T-cell (primary cell): Measurements from ENCODE around the gene TFE3. TPM values are rescaled to one million over a fixed set of nuclear protein-coding genes. Genes with fewer than 3 reads are reported as not detected.

Experiments
- ATAC-seq, 4 experiments: fragments of 200-7000 bp in 3 of 4; fragments of 150-1000 bp in 1 of 4; cut with Tn5 transposase; replicated peaks in 1 of 4; 1 replicate in 3 of 4; 2 replicates in 1 of 4; pipeline ENCODE4 v1.10.0; 2021; ENCODE audit warnings: moderate library complexity in 3 of 4, mild to moderate bottlenecking in 2 of 4, moderate number of reproducible peaks in 1 of 4
- CTCF ChIA-PET, 2 donors: fragments of 300-600 bp; sonication (Branson Sonifier 250); formaldehyde crosslinking; loops; one replicate each; lab custom pipeline; 2022; ENCODE audit warnings: antibody characterized with exemption in 2 of 2; lab: Charles Lee
- POLR2A ChIA-PET, 2 donors: fragments of 300-600 bp; sonication (Branson Sonifier 250); formaldehyde crosslinking; loops; one replicate each; lab custom pipeline; 2022; ENCODE audit warnings: antibody characterized with exemption in 2 of 2; lab: Charles Lee
- DNase-seq, 35 experiments: peaks; one replicate each; pipeline versions ENCODE4 v3.0.0 to v3.0.0-alpha.2; 2013 to 2023
- H3K27ac ChIP-seq: one replicate; pipeline ENCODE4 v1.5.1; 2013; ENCODE audit warnings: low read length
- H3K27me3 ChIP-seq, 2 experiments: replicated peaks in 1 of 2; 1 replicate in 1 of 2; 2 replicates in 1 of 2; pipeline versions ENCODE4 v1.6.1 to v1.7.0; 2013; ENCODE audit warnings: low read length in 1 of 2, mixed read lengths in 1 of 2; ENCODE audit not compliant: control insufficient read depth in 2 of 2, insufficient read depth in 2 of 2; ENCODE audit errors: extremely low read depth in 1 of 2
- H3K36me3 ChIP-seq, 2 donors: 1 replicate in 1 of 2; 2 replicates in 1 of 2; pipeline versions ENCODE4 v1.6.1 to v1.7.0; 2013; ENCODE audit warnings: low read length in 1 of 2; ENCODE audit not compliant: control insufficient read depth in 2 of 2, insufficient read depth in 1 of 2; ENCODE audit errors: extremely low read depth in 1 of 2
- H3K4me1 ChIP-seq, 2 experiments: 1 replicate in 1 of 2; 2 replicates in 1 of 2; pipeline versions ENCODE4 v1.6.1 to v1.7.0; 2013; ENCODE audit warnings: low read length in 2 of 2, mixed read lengths in 1 of 2; ENCODE audit not compliant: insufficient read depth in 2 of 2, control insufficient read depth in 1 of 2; ENCODE audit errors: extremely low read depth in 1 of 2
- H3K4me3 ChIP-seq, 2 donors: 1 replicate in 1 of 2; 2 replicates in 1 of 2; pipeline versions ENCODE4 v1.5.1 to v1.7.0; 2013; ENCODE audit warnings: mild to moderate bottlenecking in 2 of 2, low read length in 1 of 2, moderate library complexity in 1 of 2; ENCODE audit not compliant: control insufficient read depth in 1 of 2; ENCODE audit errors: extremely low read depth in 1 of 2
- H3K9me3 ChIP-seq: 2 replicates; pipeline ENCODE4 v1.7.0; 2013
- H3K27ac Mint-ChIP-seq, 2 donors: one replicate each; pipeline ENCODE4 v1.8.0; 2020 to 2021; ENCODE audit warnings: mild to moderate bottlenecking in 2 of 2, mixed read lengths in 2 of 2
- H3K27me3 Mint-ChIP-seq, 2 donors: one replicate each; pipeline ENCODE4 v1.8.0; 2021 to 2022; ENCODE audit warnings: mixed read lengths in 2 of 2
- H3K36me3 Mint-ChIP-seq: one replicate; pipeline ENCODE4 v1.8.0; 2021; ENCODE audit warnings: mixed read lengths
- H3K4me1 Mint-ChIP-seq, 3 donors: one replicate each; pipeline ENCODE4 v1.8.0; 2020 to 2022; ENCODE audit warnings: mixed read lengths in 3 of 3, mild to moderate bottlenecking in 1 of 3
- H3K4me3 Mint-ChIP-seq, 3 donors: one replicate each; pipeline ENCODE4 v1.8.0; 2020 to 2022; ENCODE audit warnings: mild to moderate bottlenecking in 3 of 3, mixed read lengths in 3 of 3, moderate library complexity in 3 of 3
- H3K9me3 Mint-ChIP-seq, 3 donors: one replicate each; pipeline ENCODE4 v1.8.0; 2020 to 2022; ENCODE audit warnings: mixed read lengths in 3 of 3
- WGBS: methylation state at CpG from one replicate; pipeline ENCODE4 v1.1.5; 2013; ENCODE audit warnings: missing lambda C conversion rate; ENCODE audit not compliant: insufficient coverage; 5-methylcytosine and 5-hydroxymethylcytosine counted together
- total RNA-seq, 35 experiments: library from RNA in 6 of 35; stranded (reverse) in 6 of 35; fragments of 120-200 nt in 1 of 35; gene quantifications; one replicate each; pipeline versions ENCODE4 v1.2.1 to v1.2.4 and lab custom pipeline; 2013 to 2026

Gene TFE3
- total RNA-seq, 5 donors from 2014 or later (not counting 1 experiment from before 2014, with no cell fraction given): 34.3 to 38.8 (median 35.6) TPM

DNA sequence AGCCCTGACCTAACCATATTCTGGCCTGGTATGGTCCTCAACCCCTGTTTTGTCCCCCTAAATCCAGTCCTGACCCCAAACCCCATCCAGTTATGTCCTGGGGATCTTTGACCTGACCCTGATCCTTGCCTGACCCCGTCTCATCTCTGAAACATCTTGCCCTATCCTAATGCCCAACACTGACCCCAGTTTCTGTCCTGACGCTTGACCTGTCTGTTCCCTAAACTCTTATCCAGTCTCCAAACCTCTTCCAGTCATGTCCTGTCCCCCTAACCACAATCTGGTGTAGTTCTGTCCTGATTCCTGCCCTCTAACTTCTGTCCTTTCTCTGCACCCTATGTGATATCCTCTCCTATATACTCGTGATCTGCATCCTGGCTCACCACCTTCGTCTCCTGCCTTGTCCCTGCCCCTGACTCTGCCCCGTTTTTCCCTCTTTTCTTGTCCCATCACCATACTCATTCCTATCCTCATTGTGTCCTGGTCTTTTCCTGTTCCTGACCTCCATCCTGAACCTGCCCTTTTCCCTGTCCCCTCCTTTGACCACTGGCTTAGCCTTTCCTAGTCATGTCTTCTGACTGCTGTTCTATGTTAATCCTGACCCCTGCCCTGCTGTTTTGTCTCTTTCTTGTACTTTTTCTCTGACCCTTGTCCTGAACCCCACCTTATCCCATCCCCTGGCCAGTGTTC is 11.1 kb upstream of the TFE3 start:
- Mint-ChIP-seq H3K36me3 (no peaks in the 10 kb centered on the region), H3K9me3 (no peaks in the 10 kb centered on the region), H3K27me3 (peaks cover 0 to 12% of the 10 kb centered on the region in 2 donors), H3K4me3 (peak overlapping the region; percentile 74 to 80 (median 75)), H3K4me1 (peaks cover 22 to 31% (median 28%) of the 10 kb centered on the region in 3 donors), H3K27ac (peak overlapping the region; percentile 88 to 91)
- 86% methylated on average over 3 of the region's 5 CpGs for WGBS
- H3K4me3 ChIP-seq: peak overlapping the region; percentile 39 to 52
- no peaks in the 10 kb centered on the region for H3K9me3 ChIP-seq
- DNase-seq (no peak), ATAC-seq (no peak)
- H3K4me1 ChIP-seq: peaks cover 0 to 20% of the 10 kb centered on the region in 2 experiments
- H3K36me3 ChIP-seq: no peaks in the 10 kb centered on the region
- H3K27ac ChIP-seq: peak overlapping the region; percentile 84
- ChIA-PET POLR2A (no interaction called here), CTCF (no interaction called here)
- no peaks in the 10 kb centered on the region for H3K27me3 ChIP-seq

DNA sequence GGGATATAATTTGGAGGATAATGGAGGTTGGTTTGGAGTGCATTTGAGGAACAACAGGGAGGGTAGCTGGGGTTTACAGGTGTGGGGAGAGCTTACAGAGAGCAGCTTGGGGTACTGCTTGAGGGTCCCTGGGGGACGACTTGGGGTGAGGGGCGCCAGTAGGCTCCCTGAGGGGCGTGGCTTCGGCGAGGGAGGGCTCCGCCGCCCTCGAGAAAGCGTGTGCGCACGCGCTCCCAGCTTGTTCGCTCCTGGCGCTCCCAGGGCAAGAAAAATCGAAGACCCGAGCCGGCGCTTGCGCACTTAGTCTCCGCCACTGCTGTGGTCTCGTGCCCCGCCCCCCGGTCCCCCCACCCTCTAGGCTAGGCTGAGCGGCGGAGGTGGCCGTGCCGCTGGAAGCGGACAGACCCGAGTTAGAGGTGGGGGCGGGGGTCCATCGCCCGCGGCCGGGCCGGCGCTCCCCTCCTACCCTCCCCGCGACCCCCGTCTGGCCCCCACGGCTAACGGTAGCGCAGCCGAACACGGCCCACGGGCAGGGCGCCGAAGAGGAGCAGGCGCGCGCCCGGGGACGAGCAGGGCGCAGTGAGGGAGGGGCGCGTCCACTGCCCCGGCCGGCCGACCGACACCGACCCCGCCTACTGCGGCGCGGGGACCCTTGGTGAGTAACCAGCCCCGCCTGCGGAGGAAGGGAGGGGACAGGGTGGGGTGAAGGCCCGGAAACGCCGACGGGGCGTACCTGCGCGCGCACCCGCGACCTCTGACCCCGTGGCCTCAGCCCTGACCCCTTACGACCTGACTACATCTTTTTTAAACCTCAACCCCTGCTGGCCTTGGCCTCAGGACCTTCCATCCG is 10.3 kb upstream of the TFE3 start:
- Histone ChIP-seq H3K27me3 (no peaks in the 10 kb centered on the region), H3K4me1 (peaks cover 0 to 20% of the 10 kb centered on the region in 2 experiments), H3K27ac (peak overlapping the region; percentile 84), H3K4me3 (peak overlapping the region; percentile 39 to 52), H3K9me3 (no peaks in the 10 kb centered on the region), H3K36me3 (no peaks in the 10 kb centered on the region)
- peak in 34 of 35 experiments; percentile 15 to 71 (median 50) for DNase-seq
- 1% methylated on average over 9 of the region's 79 CpGs for WGBS
- peaks cover 0 to 12% of the 10 kb centered on the region in 2 donors for H3K27me3 Mint-ChIP-seq
- H3K4me3 Mint-ChIP-seq: peak overlapping the region; percentile 74 to 83 (median 75)
- H3K9me3 Mint-ChIP-seq: no peaks in the 10 kb centered on the region
- no peaks in the 10 kb centered on the region for H3K36me3 Mint-ChIP-seq
- H3K4me1 Mint-ChIP-seq: peaks cover 22 to 31% (median 28%) of the 10 kb centered on the region in 3 donors
- peak overlapping the region; percentile 91 to 92 for H3K27ac Mint-ChIP-seq
- ATAC-seq: peak; percentile 79 to 84 (median 83)
- ChIA-PET CTCF (no interaction called here), POLR2A (no interaction called here)

DNA sequence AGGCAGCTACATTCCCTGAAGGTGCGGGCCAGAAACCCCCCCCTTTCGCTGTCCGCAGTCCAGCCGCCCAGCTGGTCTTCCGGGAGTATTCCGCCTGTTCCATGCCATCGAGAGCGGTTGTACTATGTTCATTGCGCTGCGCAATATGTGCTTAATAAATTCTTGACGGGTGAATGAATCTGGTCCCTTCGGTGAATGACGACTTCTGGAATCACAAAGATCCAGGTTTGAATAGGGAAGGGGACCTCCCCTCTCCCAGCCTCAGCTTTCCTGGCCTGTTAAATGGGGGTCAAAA is 777 bp upstream of the TFE3 start:
- H3K27me3 Mint-ChIP-seq: no peaks in the 10 kb centered on the region
- peaks cover 29 to 40% (median 37%) of the 10 kb centered on the region in 3 donors for H3K4me1 Mint-ChIP-seq
- WGBS: 0% methylated on average over 3 of the region's 13 CpGs
- Histone ChIP-seq H3K4me1 (peaks cover 2 to 34% of the 10 kb centered on the region in 2 experiments), H3K36me3 (peaks cover 0 to 1% of the 10 kb centered on the region in 2 donors), H3K27me3 (no peaks in the 10 kb centered on the region), H3K9me3 (no peaks in the 10 kb centered on the region), H3K4me3 (peak overlapping the region in 1 of 2 donors; percentile 35), H3K27ac (peak overlapping the region; percentile 84)
- H3K9me3 Mint-ChIP-seq: no peaks in the 10 kb centered on the region
- no peak for DNase-seq
- peak overlapping the region; percentile 80 to 89 (median 84) for H3K4me3 Mint-ChIP-seq
- ChIA-PET POLR2A (interaction anchor here in 1 of 2 donors (0.9 to 1.4 kb wide), 2 partner anchors 42 to 85 kb away, joined by 3 to 4 read pairs; partner anchors contain the start of gene GRIPAP1), CTCF (interaction anchor here in 1 of 2 donors (0.6 to 1.1 kb wide), 3 partner anchors 37 to 71 kb away, joined by 3 to 4 read pairs (median 3); partner anchors contain the start of gene GRIPAP1)
- H3K36me3 Mint-ChIP-seq: peaks cover 3% of the 10 kb centered on the region
- no peak for ATAC-seq
- H3K27ac Mint-ChIP-seq: peak overlapping the region; percentile 89 to 91

DNA sequence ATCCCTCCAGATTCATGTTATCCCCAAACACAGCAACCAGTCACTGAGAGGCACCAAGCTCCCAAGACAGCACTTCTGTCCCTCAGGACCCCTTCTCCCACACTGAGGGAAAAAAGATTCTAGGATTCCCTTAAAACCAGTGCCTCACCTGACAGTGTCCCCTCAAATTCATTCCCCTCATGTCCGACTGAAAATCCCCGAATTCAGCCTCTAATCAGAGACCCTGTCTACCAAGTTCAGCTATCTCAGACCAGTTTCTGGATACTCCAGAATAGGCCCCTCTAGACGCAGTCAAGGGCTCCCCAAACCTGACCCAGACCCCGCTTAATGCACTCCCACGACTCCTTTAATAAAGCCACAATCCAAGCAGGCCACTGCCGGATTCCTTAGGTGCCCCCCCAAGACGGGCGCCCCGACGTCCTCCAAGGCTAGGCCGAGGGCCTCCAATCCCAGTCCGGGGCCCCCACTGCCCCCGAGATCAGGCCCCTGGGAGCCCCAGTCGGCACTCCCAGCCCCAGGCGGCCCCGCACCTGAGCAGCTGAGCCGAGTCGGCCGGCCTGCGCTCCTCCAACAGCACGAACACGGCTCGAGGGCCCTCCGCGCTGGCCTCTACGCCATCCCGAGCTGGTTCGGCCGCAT is 457 bp downstream of the TFE3 start:
- Histone ChIP-seq H3K4me3 (peak overlapping the region; percentile 62 to 63), H3K9me3 (no peaks in the 10 kb centered on the region), H3K4me1 (peaks cover 2 to 34% of the 10 kb centered on the region in 2 experiments), H3K27ac (peak overlapping the region; percentile 84), H3K27me3 (no peaks in the 10 kb centered on the region), H3K36me3 (peaks cover 0 to 14% of the 10 kb centered on the region in 2 donors)
- WGBS: 4% methylated on average over 14 of the region's 29 CpGs
- ChIA-PET POLR2A (interaction anchor here in 1 of 2 donors (0.6 to 0.7 kb wide), 2 partner anchors 40 to 65 kb away, joined by 5 to 6 read pairs; no protein-coding TSS in a partner anchor), CTCF (interaction anchor here in 1 of 2 donors (0.6 kb wide), 1 partner anchor 149 kb away, joined by 3 read pairs; no protein-coding TSS in a partner anchor)
- no peaks in the 10 kb centered on the region for H3K27me3 Mint-ChIP-seq
- peak overlapping the region; percentile 80 to 89 (median 84) for H3K4me3 Mint-ChIP-seq
- DNase-seq (peak in 1 of 35 experiments; percentile 4), ATAC-seq (peak; percentile 1 to 6 (median 2))
- H3K4me1 Mint-ChIP-seq: peaks cover 32 to 46% (median 40%) of the 10 kb centered on the region in 3 donors
- peak overlapping the region; percentile 91 to 92 for H3K27ac Mint-ChIP-seq
- H3K36me3 Mint-ChIP-seq: peaks cover 10% of the 10 kb centered on the region
- H3K9me3 Mint-ChIP-seq: no peaks in the 10 kb centered on the region

DNA sequence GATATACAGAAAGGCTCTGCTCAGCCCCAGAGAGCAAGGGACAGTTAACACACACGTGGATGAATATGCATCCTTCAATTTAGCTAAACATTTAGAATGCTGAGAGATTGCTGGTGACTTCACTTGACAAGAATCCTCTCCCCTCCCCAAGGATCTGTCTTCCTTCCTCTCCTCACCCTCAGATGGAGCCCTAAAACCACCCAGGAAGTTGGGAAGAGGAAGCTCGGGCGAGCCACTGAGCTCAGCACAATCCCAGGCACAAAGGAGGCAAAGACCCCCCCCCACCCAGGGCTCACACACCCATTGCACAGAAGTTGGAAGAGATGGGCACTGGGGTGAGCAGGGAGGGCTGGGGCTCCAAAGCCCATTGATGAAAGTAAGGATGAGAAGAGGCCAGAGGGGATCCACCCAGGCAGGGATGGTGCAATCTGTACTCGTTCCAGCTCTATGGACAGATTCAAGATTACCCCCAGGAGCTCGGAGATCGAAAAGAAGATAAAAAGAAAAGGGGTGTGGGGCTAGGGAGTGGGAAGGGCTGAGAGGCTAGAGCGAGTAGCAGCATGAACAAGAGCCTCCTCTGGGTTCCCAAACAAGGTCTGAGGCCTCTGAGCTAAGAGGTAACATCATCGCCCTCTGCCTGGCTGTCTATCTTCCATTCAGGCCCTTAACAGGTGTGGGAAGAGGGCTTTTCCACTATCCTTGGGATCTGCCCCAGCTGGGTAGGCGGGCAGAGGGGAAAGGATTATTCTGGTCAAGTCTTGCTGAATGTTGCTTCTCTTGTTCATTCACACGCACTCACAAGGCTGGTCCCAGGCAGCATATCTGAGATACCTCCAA is 1.2 kb downstream of the TFE3 start:
- Mint-ChIP-seq H3K9me3 (no peaks in the 10 kb centered on the region), H3K27ac (peak overlapping the region; percentile 91 to 92), H3K4me3 (peak overlapping the region; percentile 80 to 89 (median 84)), H3K36me3 (peaks cover 12% of the 10 kb centered on the region), H3K4me1 (peaks cover 32 to 46% (median 40%) of the 10 kb centered on the region in 3 donors), H3K27me3 (no peaks in the 10 kb centered on the region)
- ChIA-PET POLR2A (interaction anchor here (0.5 to 0.6 kb wide), 5 partner anchors 27 to 1913 kb away, joined by 3 to 11 read pairs (median 6); no protein-coding TSS in a partner anchor), CTCF (interaction anchor here in 1 of 2 donors (0.6 kb wide), 1 partner anchor 40 kb away, joined by 8 read pairs; the partner anchor contains the start of gene GRIPAP1)
- Histone ChIP-seq H3K4me1 (peaks cover 2 to 34% of the 10 kb centered on the region in 2 experiments), H3K9me3 (no peaks in the 10 kb centered on the region), H3K36me3 (peaks cover 0 to 15% of the 10 kb centered on the region in 2 donors), H3K27ac (peak overlapping the region; percentile 84), H3K4me3 (peak overlapping the region; percentile 62 to 63), H3K27me3 (no peaks in the 10 kb centered on the region)
- WGBS: 20% methylated on average over 1 of the region's 10 CpGs
- ATAC-seq: no peak
- peak in 2 of 35 experiments; percentile 3 to 19 for DNase-seq
